CD4-positive, alpha-beta T cell treated with Interleukin-17A for 4 hours (primary cell): ENCODE measurements around the gene CDH22.

Experiments
- DNase-seq: peaks from one replicate; pipeline ENCODE4 v3.0.0-alpha.2; 2020; ENCODE audit warnings: mixed read lengths

Gene CDH22

DNA sequence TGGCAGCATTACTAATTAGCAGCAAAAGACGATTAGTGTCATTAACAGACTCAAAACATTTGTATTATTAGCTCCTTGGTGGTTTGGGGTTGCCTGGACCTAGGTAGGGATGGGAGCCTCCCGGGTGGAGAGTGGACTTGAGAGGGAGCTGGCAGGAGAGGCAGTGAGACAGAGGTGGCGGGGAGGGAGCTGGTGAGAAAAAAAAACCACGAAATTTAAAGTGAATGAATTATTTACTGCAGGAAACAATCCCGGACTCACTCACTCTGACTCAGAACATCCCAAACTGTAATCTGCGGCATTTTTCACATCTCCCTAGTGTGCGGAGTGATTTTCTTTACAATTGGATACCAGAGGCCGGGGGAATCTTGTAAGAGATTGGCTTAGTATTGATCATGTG, 14.3 kb upstream of the CDH22 start:
- no peak for DNase-seq

DNA sequence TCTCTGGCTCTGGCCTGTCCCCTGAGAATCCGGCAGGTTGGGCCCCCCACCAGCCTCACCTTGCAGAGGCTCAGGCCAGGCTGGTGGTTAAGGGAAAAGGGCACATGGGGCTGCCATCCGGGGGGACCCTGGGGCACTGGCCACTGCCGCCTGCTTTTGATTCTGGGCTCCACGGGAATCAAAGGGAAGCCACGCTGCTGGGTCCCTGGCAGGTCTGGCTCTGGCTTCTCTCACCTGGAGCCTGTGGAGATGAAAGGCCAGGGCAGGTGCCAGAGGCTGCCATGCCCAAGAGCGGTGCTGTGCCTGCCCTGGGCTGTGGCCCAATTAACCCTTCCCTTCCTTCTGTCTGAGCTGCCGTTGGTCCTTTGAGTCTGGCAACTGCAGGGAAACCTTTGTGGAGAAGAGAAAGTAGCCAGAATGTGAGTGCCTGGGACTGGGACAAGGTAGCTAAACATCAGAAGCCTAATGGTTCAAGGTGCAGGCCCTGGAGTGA, 9.4 kb upstream of the CDH22 start:
- DNase-seq: no peak

GRCh38 chr20:46316984-46317684, 8.8 kb upstream of the CDH22 start:
- no peak for DNase-seq

GRCh38 chr20:46315311-46315710, 7.0 kb upstream of the CDH22 start:
- DNase-seq: no peak

- DNase-seq: no peak
Measured at GRCh38 chr20:46312945-46313861, 4.9 kb upstream of the CDH22 start.

- peak; percentile 5 for DNase-seq
Measured at GRCh38 chr20:46312075-46312944, 4.0 kb upstream of the CDH22 start.

DNA sequence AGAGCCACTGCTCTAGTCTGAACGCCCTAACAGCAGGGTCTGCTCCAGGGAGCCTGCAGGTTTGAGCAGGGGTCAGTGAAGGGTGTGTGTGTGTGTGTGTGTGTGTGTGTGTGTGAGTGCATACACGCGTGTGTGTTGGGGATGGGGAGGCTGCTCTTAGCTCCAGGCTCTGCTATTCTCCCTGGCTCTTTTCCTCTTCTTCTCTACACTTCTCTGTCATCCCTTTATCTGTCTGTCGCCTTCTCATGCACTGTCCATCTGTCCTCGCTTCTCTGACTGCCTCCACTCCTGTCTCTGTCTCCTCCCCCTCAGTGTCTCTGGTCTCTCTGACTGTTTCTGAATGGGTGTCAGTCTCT, 3.4 kb upstream of the CDH22 start:
- no peak for DNase-seq

- no peak for DNase-seq
Measured at GRCh38 chr20:46311039-46311650, 2.8 kb upstream of the CDH22 start.

GRCh38 chr20:46309945-46310344, 1.6 kb upstream of the CDH22 start:
- DNase-seq: no peak

GRCh38 chr20:46307999-46308257, 370 bp downstream of the CDH22 start:
- DNase-seq: no peak

- DNase-seq: peak; percentile 78
Measured at GRCh38 chr20:46307139-46307998, 929 bp downstream of the CDH22 start.

DNA sequence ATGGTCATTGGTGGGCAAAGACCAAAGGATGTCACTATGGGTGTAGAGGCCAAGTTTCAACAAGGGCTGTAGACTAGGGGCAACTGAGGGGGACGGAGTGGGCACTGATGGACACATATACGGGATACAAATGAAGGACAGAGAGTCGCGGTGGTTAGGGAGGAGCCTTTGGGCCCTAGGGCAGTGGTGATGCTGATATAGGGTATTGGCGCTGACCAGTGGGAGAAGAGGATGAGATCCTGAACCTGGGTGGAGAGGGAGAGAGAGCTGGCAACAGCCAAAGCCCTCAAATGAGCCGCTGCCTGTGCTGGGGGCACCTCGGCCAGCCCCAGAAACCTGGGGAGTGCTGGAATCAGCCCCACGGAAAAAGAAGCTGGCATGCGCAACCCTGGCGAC, 1.6 kb downstream of the CDH22 start:
- DNase-seq: no peak

- DNase-seq: no peak
Measured at GRCh38 chr20:46305973-46306360, 2.3 kb downstream of the CDH22 start.

GRCh38 chr20:46305331-46305972, 2.8 kb downstream of the CDH22 start:
- no peak for DNase-seq

GRCh38 chr20:46304852-46305251, 3.4 kb downstream of the CDH22 start:
- no peak for DNase-seq

DNA sequence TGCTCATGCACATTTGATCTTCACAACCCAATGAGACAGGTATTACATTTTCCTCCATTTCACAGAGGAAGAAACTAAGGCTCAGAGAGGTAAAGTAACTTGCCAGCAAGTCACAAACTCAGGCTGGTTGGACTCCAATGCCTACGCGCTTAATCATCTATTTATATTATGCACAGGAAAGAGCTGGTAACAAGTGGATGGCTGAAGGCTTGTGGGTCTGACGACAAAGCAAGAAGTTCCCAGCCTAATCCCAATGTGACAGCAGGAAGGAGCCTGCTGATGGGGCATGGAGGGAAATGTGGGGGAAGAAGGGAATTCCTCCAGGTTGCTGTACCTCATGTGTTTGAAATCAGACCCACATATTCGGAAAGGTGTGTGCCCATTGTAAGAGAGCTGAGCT, 3.9 kb downstream of the CDH22 start:
- no peak for DNase-seq

DNA sequence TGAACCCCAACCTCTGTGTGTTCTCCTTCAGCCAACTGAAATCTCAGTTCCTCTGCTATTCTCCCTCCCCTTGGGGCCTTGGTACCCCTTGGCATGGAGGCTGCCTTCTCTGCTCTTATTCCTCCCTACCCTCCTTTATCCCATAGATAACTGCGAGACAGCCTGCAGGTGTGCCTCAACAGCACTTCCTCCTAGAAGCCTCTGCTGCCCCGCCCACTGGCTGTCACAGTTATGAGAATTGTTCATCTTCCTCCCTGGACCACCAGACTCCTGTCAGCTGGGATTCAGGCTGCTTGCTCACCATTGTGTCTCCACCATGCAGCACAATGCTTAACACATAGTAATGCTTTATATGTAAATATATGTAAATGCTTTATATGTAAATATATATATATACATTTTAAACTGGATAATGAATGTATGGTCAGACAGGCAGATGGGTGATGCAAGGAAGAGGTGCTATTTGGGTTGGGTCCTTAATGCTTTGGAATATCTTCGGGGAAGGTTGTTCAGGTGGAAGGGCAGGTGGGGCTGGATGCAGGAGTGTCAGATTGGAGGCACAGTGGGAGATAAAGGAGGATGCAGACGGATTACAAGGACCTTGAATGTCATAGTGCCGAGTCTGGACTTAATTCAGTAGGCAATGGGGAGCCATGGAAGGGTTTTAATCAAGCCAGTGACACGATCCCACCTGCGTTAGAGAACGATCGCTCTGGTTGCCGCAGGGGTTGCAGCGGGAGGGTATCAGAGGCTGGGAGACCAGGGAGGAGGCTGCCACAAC, 4.9 kb downstream of the CDH22 start:
- DNase-seq: no peak

DNA sequence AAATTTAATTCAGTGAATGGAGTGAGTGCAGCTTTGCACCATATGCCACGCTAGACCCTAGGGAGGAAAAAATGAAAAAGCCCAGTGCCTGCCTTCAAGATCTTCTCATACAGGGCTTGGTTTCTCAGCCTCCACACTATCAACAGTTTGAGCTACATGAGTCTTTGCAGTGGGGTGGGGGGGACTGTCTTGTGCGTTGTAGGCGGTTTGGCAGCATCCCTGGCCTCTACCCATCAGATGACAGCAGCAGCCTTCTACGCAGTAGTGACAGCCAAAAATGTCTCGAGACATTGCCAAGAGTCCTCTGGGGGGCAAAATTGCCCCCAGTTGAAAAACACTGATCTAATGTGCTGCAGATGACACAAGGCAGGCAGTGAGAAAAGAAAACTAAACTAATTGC, 6.2 kb downstream of the CDH22 start:
- DNase-seq: no peak

GRCh38 chr20:46300281-46300680, 8.0 kb downstream of the CDH22 start:
- no peak for DNase-seq

DNA sequence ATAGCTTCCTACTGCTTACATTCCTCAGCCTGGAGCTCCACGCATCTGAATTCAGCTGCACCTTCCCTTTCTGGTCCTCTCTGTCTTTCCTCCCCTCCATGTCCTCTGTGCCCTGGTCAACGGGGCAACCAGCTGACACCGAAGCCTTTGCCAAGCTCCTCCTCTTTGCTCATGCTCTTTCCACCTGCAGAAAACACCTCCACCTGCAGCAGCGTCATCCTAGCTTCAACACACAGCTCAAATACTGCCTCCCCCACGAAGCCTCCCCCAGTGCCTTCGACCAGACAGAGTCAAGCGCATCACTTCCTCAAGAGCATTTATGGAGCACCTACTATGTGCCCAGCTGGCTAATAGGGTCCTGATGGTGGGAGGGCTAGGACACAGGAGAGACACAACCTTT, 9.2 kb downstream of the CDH22 start:
- no peak for DNase-seq

GRCh38 chr20:46298374-46298773, 9.9 kb downstream of the CDH22 start:
- DNase-seq: no peak
